OCI-M2 (cell line): ENCODE data around the gene DCT.

Experiments used
- DNase-seq: peaks from one replicate; lab custom pipeline; 2025; ENCODE audit not compliant: unreplicated experiment; lab: John Stamatoyannopoulos, UW

DCT gene

GRCh38 chr13:94454906-94455305 is 24.6 kb downstream of the DCT start:
- no peak for DNase-seq

GRCh38 chr13:94454334-94454733 is 25.1 kb downstream of the DCT start:
- no peak for DNase-seq

GRCh38 chr13:94444826-94445225 is 34.7 kb downstream of the DCT start:
- no peak for DNase-seq

- peak; percentile 54 for DNase-seq
These were observed 43.8 kb downstream of the DCT start for GRCh38 chr13:94435604-94436226.

GRCh38 chr13:94433055-94433961 is 46.2 kb downstream of the DCT start:
- DNase-seq: peak; percentile 14

GRCh38 chr13:94431987-94432386 is 47.5 kb downstream of the DCT start:
- no peak for DNase-seq

GRCh38 chr13:94431574-94431973 is 47.9 kb downstream of the DCT start:
- DNase-seq: no peak

GRCh38 chr13:94427313-94427953 is 52.0 kb downstream of the DCT start:
- no peak for DNase-seq

- DNase-seq: no peak
These were observed 59.6 kb downstream of the DCT start for GRCh38 chr13:94419925-94420305.

- DNase-seq: no peak
These were observed 60.1 kb downstream of the DCT start for GRCh38 chr13:94419304-94419924.

- no peak for DNase-seq
These were observed 62.2 kb downstream of the DCT start for GRCh38 chr13:94417294-94417693.

GRCh38 chr13:94416454-94417080 is 62.9 kb downstream of the DCT start:
- DNase-seq: no peak

GRCh38 chr13:94415500-94416237 is 63.8 kb downstream of the DCT start:
- DNase-seq: no peak

GRCh38 chr13:94414708-94415107 is 64.8 kb downstream of the DCT start:
- DNase-seq: no peak

GRCh38 chr13:94414141-94414540 is 65.3 kb downstream of the DCT start:
- DNase-seq: no peak

GRCh38 chr13:94413598-94413944 is 65.9 kb downstream of the DCT start:
- no peak for DNase-seq

- no peak for DNase-seq
These were observed 66.4 kb downstream of the DCT start for GRCh38 chr13:94412870-94413597.

GRCh38 chr13:94411747-94412146 is 67.7 kb downstream of the DCT start:
- no peak for DNase-seq

- DNase-seq: no peak
These were observed 71.0 kb downstream of the DCT start for GRCh38 chr13:94408314-94409036.
